K562 (cell line): ENCODE results near the gene LGR6. TPM values are rescaled to one million over a fixed set of nuclear protein-coding genes. Genes with fewer than 3 reads are reported as not detected.

Experiments used
- ATAC-seq: fragments of 200-7000 bp; cut with Tn5 transposase; 3 replicates; pipeline ENCODE4 v1.9.1; 2020; ENCODE audit warnings: moderate library complexity
- BruUV-seq: library from RNA; stranded (reverse); fragments of 400-500 nt; replicated peaks from 2 replicates; lab custom pipeline; 2021; lab: Mats Ljungman, UMichigan
- CTCF ChIA-PET: fragments of 300-600 bp; formaldehyde crosslinking; extraction: SDS; loops from one replicate; lab custom pipeline; 2021; ENCODE audit warnings: low intra/inter-chr PET ratio; lab: Yijun Ruan, JAX
- POLR2A ChIA-PET: fragments of 300-600, 350-650 bp; sonication (Branson Sonifier 250); formaldehyde crosslinking; extraction: SDS; loops from one replicate; lab custom pipeline; 2021; ENCODE audit warnings: antibody characterized with exemption, inconsistent platforms; lab: Yijun Ruan, JAX
- DNase-seq, 4 experiments: peaks; one replicate each; pipeline versions ENCODE4 v3.0.0 to v3.0.0-alpha.2; 2011 to 2018; ENCODE audit warnings: low spot score in 3 of 4, mixed read lengths in 3 of 4; ENCODE audit errors: extremely low read depth in 1 of 4
- FAIRE-seq: peaks from 2 replicates; lab custom pipeline; 2011; peaks lifted over from hg19 to GRCh38; lab: Jason Lieb, UNC
- H2AFZ ChIP-seq: 2 replicates; pipeline ENCODE4 v1.6.0; 2011; ENCODE audit warnings: low read depth, low read length, control low read depth, inconsistent platforms
- H3K27ac ChIP-seq: fragments of 200-600 bp; 3 replicates; pipeline ENCODE4 v1.8.0; 2011; ENCODE audit warnings: low read depth, mild to moderate bottlenecking, control low read depth, inconsistent platforms, low read length, moderate library complexity, mixed read lengths; ENCODE audit errors: extremely low read depth
- H3K27me3 ChIP-seq, 2 experiments: fragments of 300-600 bp in 1 of 2; 2 replicates in 1 of 2; 3 replicates in 1 of 2; pipeline versions ENCODE4 v1.6.0 to v1.8.0; 2011; ENCODE audit warnings: inconsistent platforms in 2 of 2, low read length in 2 of 2, mild to moderate bottlenecking in 1 of 2, mixed read lengths in 1 of 2, moderate library complexity in 1 of 2; ENCODE audit not compliant: control insufficient read depth in 2 of 2, insufficient read depth in 2 of 2
- H3K36me3 ChIP-seq: fragments of 300-600 bp; 3 replicates; pipeline ENCODE4 v1.8.0; 2011; ENCODE audit warnings: mild to moderate bottlenecking, low read length, inconsistent platforms; ENCODE audit not compliant: control insufficient read depth, insufficient read depth
- H3K4me1 ChIP-seq, 2 experiments: fragments of 200-600 bp in 1 of 2; replicated peaks in 1 of 2; 2 replicates in 1 of 2; 3 replicates in 1 of 2; pipeline versions ENCODE4 v1.5.1 to v1.8.0; 2011; ENCODE audit warnings: inconsistent platforms in 2 of 2, low read length in 2 of 2, mild to moderate bottlenecking in 1 of 2, mixed read lengths in 1 of 2, moderate library complexity in 1 of 2; ENCODE audit not compliant: control insufficient read depth in 2 of 2, insufficient read depth in 2 of 2
- H3K4me2 ChIP-seq: 2 replicates; pipeline ENCODE4 v1.6.1; 2011; ENCODE audit warnings: low read length, control low read depth, inconsistent platforms, mixed read lengths; ENCODE audit not compliant: insufficient read depth
- H3K4me3 ChIP-seq: fragments of 200-600 bp; sonication (generic), shearing (Covaris generic); 2 replicates; pipeline ENCODE4 v1.5.1; 2016; ENCODE audit warnings: control low read depth, inconsistent platforms
- H3K79me2 ChIP-seq: fragments of 200-600 bp; 3 replicates; pipeline ENCODE4 v1.8.0; 2011; ENCODE audit warnings: low read length, inconsistent platforms; ENCODE audit not compliant: control insufficient read depth, insufficient read depth
- H3K9ac ChIP-seq, 2 experiments: 2 replicates each; pipeline versions ENCODE4 v1.6.0 to v1.6.1; 2011; ENCODE audit warnings: low read depth in 2 of 2, low read length in 2 of 2, control low read depth in 1 of 2, inconsistent platforms in 1 of 2, mild to moderate bottlenecking in 1 of 2, mixed read lengths in 1 of 2; ENCODE audit not compliant: insufficient read depth in 1 of 2
- H3K9me1 ChIP-seq: one replicate; pipeline ENCODE4 v1.6.0; 2011; ENCODE audit warnings: inconsistent platforms, mild to moderate bottlenecking, low read length, moderate library complexity; ENCODE audit not compliant: control insufficient read depth, insufficient read depth
- H3K9me3 ChIP-seq: replicated peaks from 2 replicates; pipeline ENCODE4 v1.5.1; 2011; ENCODE audit warnings: low read depth, low read length, inconsistent platforms; ENCODE audit not compliant: control insufficient read depth, insufficient read depth
- H4K20me1 ChIP-seq: replicated peaks from 2 replicates; pipeline ENCODE4 v1.6.1; 2011; ENCODE audit warnings: low read length, inconsistent platforms, mixed read lengths; ENCODE audit not compliant: control insufficient read depth, insufficient read depth
- CAMTA2 ChIP-seq: fragments of 250-450 bp; sonication (Bioruptor Pico); conservative IDR thresholded peaks from 2 replicates; pipeline ENCODE4 v1.5.1; 2022
- CBX3 ChIP-seq, 2 experiments: IDR thresholded peaks; 1 replicate in 1 of 2; 2 replicates in 1 of 2; pipeline ENCODE4 v1.6.1; 2012; ENCODE audit warnings: inconsistent platforms in 2 of 2, low read length in 2 of 2, borderline replicate concordance in 1 of 2, control low read depth in 1 of 2
- HOMEZ ChIP-seq: fragments of 250-450 bp; sonication (Bioruptor Pico); IDR thresholded peaks from 2 replicates; pipeline ENCODE4 v1.4.0; 2020; ENCODE audit warnings: mild to moderate bottlenecking, moderate library complexity
- KLF1 ChIP-seq: fragments of 450-650 bp; IDR thresholded peaks from 2 replicates; pipeline ENCODE4 v1.6.1; 2016; ENCODE audit warnings: missing genetic modification characterization, missing compliant biosample characterization
- RBFOX2 ChIP-seq: fragments of 200-400 bp; formaldehyde crosslinking; IDR thresholded peaks from 2 replicates; pipeline ENCODE4 v1.6.1; 2017; ENCODE audit warnings: low read depth, mild to moderate bottlenecking, low read length, moderate library complexity
- RCOR1 ChIP-seq, 2 experiments: IDR thresholded peaks; 2 replicates each; pipeline ENCODE4 v1.6.1; 2012; ENCODE audit warnings: low read depth in 2 of 2, low read length in 2 of 2, borderline replicate concordance in 1 of 2, improper control_type of control experiment in 1 of 2
- RREB1 ChIP-seq: fragments of 250-450 bp; sonication (Bioruptor Pico); IDR thresholded peaks from 2 replicates; pipeline ENCODE4 v1.4.0; 2020
- ZNF644 ChIP-seq: fragments of 200-800 bp; sonication (Bioruptor generic); IDR thresholded peaks from 2 replicates; pipeline ENCODE4 v1.6.1; 2016; ENCODE audit warnings: low read depth, missing genetic modification characterization, missing compliant biosample characterization
- WGBS: fragments of 100-300 bp; shearing (Covaris generic); methylation state at CpG from one replicate; pipeline ENCODE4 v1.1.6; 2016; ENCODE audit warnings: low coverage, mixed read lengths; ENCODE audit not compliant: insufficient coverage; ENCODE audit errors: missing lambda C conversion rate; 5-methylcytosine and 5-hydroxymethylcytosine counted together
- in situ Hi-C: fragments of 300-500 bp; cut with MboI; formaldehyde crosslinking; loops from 4 replicates; pipeline ENCODE4 v1.15.0; 2018; ENCODE audit warnings: inconsistent platforms, mixed read lengths
- intact Hi-C: fragments of 100-400 bp; cut with micrococcal nuclease; formaldehyde crosslinking; loops from 2 replicates; pipeline ENCODE4 v1.14.2; 2022
- polyA plus RNA-seq, 8 experiments: library from polyadenylated mRNA; depleted of rRNA in 4 of 8; stranded (reverse) in 5 of 8; unstranded in 3 of 8; fragments of >200 nt; fragmentation: Nextera tagmentation in 2 of 8; fragmentation: Illumina TruSeq in 1 of 8; extraction: Ambion mirVana in 2 of 8; extraction: Trizol in 1 of 8; gene quantifications; 2 replicates each; pipeline versions ENCODE4 v1.2.1 to v1.2.3, GENCODE V29; 2011 to 2014; ENCODE audit warnings: inconsistent platforms in 1 of 8, missing spikeins in 1 of 8
- total RNA-seq, 7 experiments: library from RNA; depleted of rRNA in 6 of 7; stranded (reverse); fragments of >200 nt in 6 of 7; fragmentation: Illumina TruSeq in 2 of 7; extraction: Trizol in 2 of 7; gene quantifications; 2 replicates each; pipeline versions ENCODE4 v1.2.1 to v1.2.3, GENCODE V29; 2011 to 2021; ENCODE audit warnings: low replicate concordance in 1 of 7

LGR6 gene
- total and polyA plus RNA-seq, 9 of the 15 experiments (the other 6 are each of a cell fraction or from before 2014, with no cell fraction given): 0.01 to 0.54 (median 0.17) TPM; not detected in 1

GRCh38 chr1:202171292-202172014 lies 22.1 kb upstream of the LGR6 start:
- peaks cover 13 to 29% of the 10 kb centered on the region in 2 experiments for H3K4me1 ChIP-seq
- no peaks in the 10 kb centered on the region for H3K9me1 ChIP-seq
- H3K9me3 ChIP-seq: no peaks in the 10 kb centered on the region
- ATAC-seq (no peak; the same call in 2 of the 3 replicates), DNase-seq (no peak), FAIRE-seq (no peak)
- 88% methylated on average over 9 of the region's 11 CpGs for WGBS
- H3K36me3 ChIP-seq: peaks cover 44% of the 10 kb centered on the region; the same call in 2 of the 3 replicates
- H3K79me2 ChIP-seq: peaks cover 11% of the 10 kb centered on the region
- POLR2A ChIA-PET: interaction anchor here (0.6 kb wide), 2 partner anchors 29 to 456 kb away, joined by 3 read pairs; no protein-coding TSS in a partner anchor
- CTCF ChIA-PET: no interaction called here
- no peaks in the 10 kb centered on the region for H4K20me1 ChIP-seq
- H3K27ac ChIP-seq: no peak overlapping the region
- no TSS peak for BruUV-seq
- H3K4me3 ChIP-seq: no peak overlapping the region
- TF ChIP-seq RCOR1 (IDR thresholded peaks at IDR 0.05; ENCODE audit: borderline replicate concordance in 1 of 2, low read depth in 2 of 2, low read length in 2 of 2) (no peak), HOMEZ (CRISPR knock-in tag) (0 out of 2 replicates have a peak, but pooled peaks have one; percentile 7), ZNF644 (no peak), KLF1 (tag) (0 out of 2 replicates have a peak, but pooled peaks have one; percentile 15), RBFOX2 (peak; percentile 47), RREB1 (CRISPR knock-in tag) (no peak), CAMTA2 (CRISPR knock-in tag) (no peak), CBX3 (IDR thresholded peaks at IDR 0.05; ENCODE audit: borderline replicate concordance in 1 of 2, low read length in 2 of 2) (no peak)
- TF ChIP-seq, all 486 proteins: peak for 3
- in situ Hi-C loops: no loop called here
- H3K27me3 ChIP-seq: no peaks in the 10 kb centered on the region
- H2AFZ ChIP-seq: no peak overlapping the region
- peak overlapping the region in 1 of 2 experiments; percentile 70; a peak in 2 of 4 replicates for H3K9ac ChIP-seq
- intact Hi-C loops: no loop called here
- H3K4me2 ChIP-seq: no peak overlapping the region
